Inflammatory macrophage treated with lipopolysaccharide for 4 hours (primary cell): Measurements from ENCODE around the gene TOP1.
A peak's percentile ranks its signal among the peaks of the same experiment; 100 is the strongest.

Source experiments
- DNase-seq: peaks from one replicate; pipeline ENCODE4 v3.0.0-alpha.2; 2020

The TOP1 gene

DNA sequence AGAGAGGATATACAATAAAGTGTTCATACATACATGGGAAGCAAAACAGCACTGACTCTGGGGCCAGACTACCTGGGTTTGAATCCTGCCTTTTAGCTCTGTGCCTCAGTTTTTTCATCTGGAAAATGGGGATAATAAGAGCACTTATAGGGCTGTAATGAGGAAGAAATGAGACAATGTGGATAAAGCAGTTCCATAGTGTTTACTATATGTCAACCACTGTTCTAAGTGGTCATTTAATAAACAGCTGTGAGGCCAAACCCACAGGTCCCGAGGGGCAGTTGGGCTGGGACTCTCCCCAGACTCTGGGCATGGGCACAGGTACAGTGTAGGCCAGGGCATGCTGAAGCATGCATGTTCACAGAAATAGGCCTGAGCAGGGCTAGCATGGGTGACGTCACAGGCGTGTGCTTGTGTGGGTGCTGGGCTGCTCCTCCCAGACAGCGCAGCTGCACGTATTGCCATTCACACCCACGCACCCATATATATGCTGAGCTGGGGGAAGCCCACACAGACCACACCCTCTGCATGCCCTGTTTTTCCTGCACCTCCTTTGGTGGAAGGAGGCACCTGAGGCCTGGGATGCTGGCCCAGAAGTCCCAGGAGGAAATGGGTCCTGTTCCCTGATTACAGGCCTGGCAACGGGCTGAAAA, 105.2 kb downstream of the TOP1 start:
- peak; percentile 66 for DNase-seq

DNA sequence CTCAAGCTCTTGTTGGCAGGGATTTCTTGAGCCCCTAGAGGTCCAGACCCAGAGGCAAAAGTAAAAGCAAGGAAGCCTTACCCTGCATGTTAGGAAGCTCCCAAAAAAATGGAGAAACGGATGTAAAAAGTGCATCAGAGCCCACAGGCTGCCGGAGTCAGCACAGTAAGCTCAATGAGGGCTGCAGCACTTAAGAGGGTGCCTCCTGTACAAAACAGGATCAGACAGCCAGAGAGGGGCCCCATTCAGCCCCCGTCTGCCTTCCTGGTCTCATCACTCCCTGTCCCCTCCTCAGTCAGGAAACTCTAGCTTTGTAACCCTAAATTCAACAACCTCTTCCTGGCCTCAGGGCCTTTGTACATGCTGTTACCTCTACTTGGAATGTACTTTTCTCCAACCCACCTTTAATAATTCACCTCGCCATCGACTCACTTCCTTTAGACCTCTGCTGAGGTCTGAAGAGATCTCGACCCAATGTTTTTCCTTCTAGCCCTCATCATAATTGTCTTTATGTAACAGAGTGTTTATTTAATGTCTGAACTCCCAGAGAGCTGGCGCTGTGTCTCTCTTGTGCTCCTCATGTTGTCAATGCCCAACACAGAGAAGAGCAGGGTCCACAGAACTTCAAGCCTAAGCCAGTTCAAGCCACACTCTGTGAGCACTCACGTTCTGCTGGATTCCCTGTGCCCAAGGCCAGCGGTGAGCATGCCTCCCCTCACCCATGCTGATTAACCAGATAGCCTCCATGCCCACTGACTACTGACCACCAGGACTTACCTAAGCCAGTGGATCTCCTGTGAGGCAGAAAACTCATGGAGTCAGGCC, 106.0 kb downstream of the TOP1 start:
- no peak for DNase-seq

GRCh38 chr20:41135187-41135887, 106.7 kb downstream of the TOP1 start:
- DNase-seq: peak; percentile 20

- DNase-seq: peak; percentile 2
Measured at GRCh38 chr20:41135888-41136679, 107.5 kb downstream of the TOP1 start.

DNA sequence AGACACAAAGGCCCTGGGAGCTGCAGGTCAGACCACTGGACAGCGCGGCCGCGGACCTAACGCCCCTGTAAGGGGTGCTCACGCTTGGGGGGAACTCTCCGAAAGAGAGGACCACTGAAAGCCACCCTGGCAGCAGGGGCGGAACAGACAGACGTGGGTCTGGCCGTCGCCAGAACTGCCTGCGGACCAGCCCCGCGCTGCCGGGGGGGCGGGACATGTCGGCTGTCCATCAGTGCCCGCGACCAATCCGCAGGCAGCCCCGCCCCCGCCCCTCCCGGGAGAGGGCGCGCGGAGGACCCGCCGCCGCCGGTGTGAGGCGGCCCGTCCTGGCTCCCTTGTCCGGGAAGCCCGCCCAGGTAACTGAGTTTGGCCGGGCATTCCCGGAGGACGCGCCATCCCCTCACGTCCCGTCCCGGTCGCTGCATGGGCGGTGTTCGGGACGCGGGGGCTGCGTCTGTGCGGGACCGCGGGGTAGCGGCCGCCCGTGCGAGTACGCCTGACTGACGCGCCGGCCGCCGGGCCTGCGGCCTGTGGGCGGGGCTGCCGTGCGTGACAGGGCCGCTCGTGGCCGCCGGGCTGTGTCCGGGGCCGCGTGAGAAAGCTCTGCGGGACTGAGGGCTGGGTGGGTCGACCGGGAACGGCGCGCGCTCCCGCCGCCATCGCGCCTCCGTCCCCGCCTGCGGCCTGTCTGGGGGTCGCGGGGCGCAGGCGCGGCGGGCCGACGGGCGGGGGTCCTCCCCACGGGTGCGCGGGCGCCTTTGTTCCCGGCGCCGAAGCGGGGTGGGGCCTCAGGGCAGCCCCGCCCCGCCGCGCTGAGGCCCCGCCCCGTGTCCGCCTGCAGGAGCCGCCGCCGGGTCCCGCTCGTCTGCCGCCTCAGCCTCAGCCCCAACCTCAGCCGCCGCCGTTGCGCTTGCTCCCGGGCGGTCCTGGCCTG, 108.3 kb downstream of the TOP1 start, which contains the start of gene PLCG1:
Gene PLCG1, plus strand, starts transcription at position 864 of the 934 bp plus-strand sequence. CDS start 99 bp downstream, outside the sequence.
- DNase-seq: peak; percentile 69

DNA sequence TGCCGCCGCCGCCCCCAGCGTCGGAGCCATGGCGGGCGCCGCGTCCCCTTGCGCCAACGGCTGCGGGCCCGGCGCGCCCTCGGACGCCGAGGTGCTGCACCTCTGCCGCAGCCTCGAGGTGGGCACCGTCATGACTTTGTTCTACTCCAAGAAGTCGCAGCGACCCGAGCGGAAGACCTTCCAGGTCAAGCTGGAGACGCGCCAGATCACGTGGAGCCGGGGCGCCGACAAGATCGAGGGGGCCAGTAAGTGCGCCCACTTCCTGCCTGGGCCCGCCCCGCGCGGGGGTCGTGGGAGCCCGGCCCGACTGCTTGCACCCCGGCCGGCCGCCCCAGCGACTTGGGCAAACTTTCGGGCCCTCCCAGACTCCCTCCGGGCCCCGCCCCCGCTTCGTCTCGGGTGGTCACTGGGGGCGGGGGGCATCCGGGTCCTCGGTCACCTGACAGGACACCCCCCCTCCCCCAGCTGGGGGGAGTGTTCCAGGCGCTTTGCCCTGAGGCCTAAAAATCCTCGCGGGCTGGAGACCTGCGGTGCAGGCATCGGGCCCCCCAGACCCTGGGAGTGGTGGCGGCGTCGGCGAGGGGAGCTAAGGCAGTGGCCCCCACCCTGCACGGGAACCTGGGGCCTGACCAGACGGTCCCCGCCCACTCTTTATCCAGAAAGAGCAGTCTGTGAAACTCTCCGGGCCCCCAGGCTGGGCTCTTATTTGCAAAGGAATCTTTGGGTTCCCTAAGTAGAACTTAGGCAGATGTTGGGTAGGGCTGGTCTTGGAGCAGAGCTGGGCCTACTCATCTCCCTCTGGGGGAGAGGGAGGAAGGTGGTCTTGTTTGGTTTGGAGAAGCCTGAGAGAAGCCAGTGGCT, 109.2 kb downstream of the TOP1 start:
- no peak for DNase-seq

- DNase-seq: no peak
Measured at GRCh38 chr20:41138475-41139226, 110.0 kb downstream of the TOP1 start.

GRCh38 chr20:41139227-41140093, 110.8 kb downstream of the TOP1 start:
- no peak for DNase-seq

GRCh38 chr20:41140226-41141133, 111.9 kb downstream of the TOP1 start:
- no peak for DNase-seq

DNA sequence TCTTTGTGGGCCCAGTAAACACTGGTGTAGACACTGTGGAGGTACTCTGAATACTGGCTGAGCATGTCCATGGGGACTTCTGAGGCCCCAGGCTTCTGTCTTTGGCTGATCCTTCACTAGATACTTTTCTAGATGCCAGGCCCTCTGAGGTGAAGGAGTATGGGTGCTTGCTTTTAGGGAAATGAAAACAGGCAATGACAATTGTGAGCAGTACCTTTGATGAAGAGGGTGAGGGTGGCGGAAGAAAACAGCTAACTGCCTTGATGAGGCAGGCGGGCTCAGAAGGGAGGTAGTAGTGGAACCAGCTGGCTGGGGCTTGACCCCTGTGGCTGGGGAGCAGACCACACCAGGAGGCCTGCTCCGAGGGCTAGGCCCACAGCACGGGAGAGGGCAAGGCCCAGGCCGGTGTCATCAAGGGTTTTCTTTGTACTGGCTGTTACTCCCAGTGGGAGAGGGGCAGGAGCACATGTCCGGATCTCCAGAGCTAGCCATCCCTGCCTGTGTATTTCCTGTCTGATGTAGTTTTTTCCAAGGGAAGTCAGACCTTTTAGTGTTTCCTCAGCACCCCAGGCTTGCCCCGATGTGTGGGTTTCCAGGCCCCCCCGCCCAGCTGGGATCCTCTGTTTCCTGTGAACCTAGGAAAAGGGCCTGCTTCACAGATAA, 112.7 kb downstream of the TOP1 start:
- DNase-seq: no peak

- no peak for DNase-seq
Measured at GRCh38 chr20:41142245-41142644, 113.6 kb downstream of the TOP1 start.

- DNase-seq: no peak
Measured at GRCh38 chr20:41142919-41143318, 114.3 kb downstream of the TOP1 start.

- no peak for DNase-seq
Measured at GRCh38 chr20:41143354-41143753, 114.7 kb downstream of the TOP1 start.

DNA sequence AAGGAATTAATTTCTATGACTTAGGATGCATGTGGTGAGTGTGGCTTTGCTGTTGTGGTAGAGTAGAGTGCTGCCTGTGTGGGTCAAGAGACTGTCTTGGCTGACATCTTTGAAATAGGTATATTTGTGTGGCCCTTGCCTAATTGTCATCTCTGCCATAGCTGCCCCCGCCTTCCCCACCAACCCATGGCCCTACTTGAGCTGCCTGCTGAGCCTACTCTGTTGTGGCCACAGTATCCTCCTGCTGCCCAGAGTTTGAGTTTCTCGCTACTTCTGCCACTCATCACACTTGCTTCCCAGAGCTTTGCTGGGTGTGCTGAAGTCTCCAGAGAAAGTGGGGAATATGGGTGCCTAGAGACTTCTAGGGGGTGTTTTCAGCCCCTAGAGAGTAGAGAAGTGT, 116.7 kb downstream of the TOP1 start:
- DNase-seq: no peak

GRCh38 chr20:41145821-41146620, 117.4 kb downstream of the TOP1 start:
- no peak for DNase-seq

- no peak for DNase-seq
Measured at GRCh38 chr20:41147767-41148191, 119.2 kb downstream of the TOP1 start.
